Endothelial cell (in vitro differentiated cells): Measurements from ENCODE around the gene ATP5MC3. TPM values are rescaled to one million over a fixed set of nuclear protein-coding genes. Genes with fewer than 3 reads are reported as not detected.
A peak's percentile ranks its signal among the peaks of the same experiment; 100 is the strongest.
"Not testable (repeated sequence)": the region's sequence is repeated elsewhere in the genome, so short reads cannot be mapped to it uniquely, and the experiment has no call there.

ENCODE experiments used
- DNase-seq: peaks from one replicate; pipeline ENCODE4 v3.0.0; 2021; ENCODE audit warnings: low spot score
- H3K27ac Mint-ChIP-seq: one replicate; pipeline ENCODE4 v1.8.0; 2021; ENCODE audit warnings: mixed read lengths, inconsistent platforms; ENCODE audit not compliant: unreplicated experiment
- H3K27me3 Mint-ChIP-seq: one replicate; pipeline ENCODE4 v1.8.0; 2021; ENCODE audit warnings: mild to moderate bottlenecking, moderate library complexity, mixed read lengths, inconsistent platforms; ENCODE audit not compliant: unreplicated experiment
- H3K36me3 Mint-ChIP-seq: one replicate; pipeline ENCODE4 v1.8.0; 2021; ENCODE audit warnings: mild to moderate bottlenecking, low read depth, mixed read lengths, inconsistent platforms; ENCODE audit not compliant: unreplicated experiment
- H3K4me1 Mint-ChIP-seq: one replicate; pipeline ENCODE4 v1.8.0; 2021; ENCODE audit warnings: mild to moderate bottlenecking, mixed read lengths, inconsistent platforms; ENCODE audit not compliant: unreplicated experiment
- H3K4me3 Mint-ChIP-seq: one replicate; pipeline ENCODE4 v1.8.0; 2021; ENCODE audit warnings: mild to moderate bottlenecking, mixed read lengths, inconsistent platforms; ENCODE audit not compliant: unreplicated experiment
- H3K9me3 Mint-ChIP-seq: one replicate; pipeline ENCODE4 v1.8.0; 2021; ENCODE audit warnings: mixed read lengths, inconsistent platforms; ENCODE audit not compliant: unreplicated experiment
- CTCF ChIP-seq: fragments of 200-600 bp; sonication (generic); IDR thresholded peaks from one replicate; pipeline ENCODE4 v1.5.0; 2021; ENCODE audit warnings: antibody characterized with exemption; ENCODE audit not compliant: unreplicated experiment
- long read RNA-seq: library from polyadenylated mRNA; unstranded; transcript quantifications from one replicate; pipeline ENCODE4 v2.0.0, GENCODE V29; 2020; ENCODE audit not compliant: unreplicated experiment
- total RNA-seq: library from RNA; stranded (reverse); fragmentation: NEBNext Ultra II Directional; extraction: Animal tissue kit (Norgen Biotek cat#: 25700); gene quantifications from one replicate; pipeline ENCODE4 v1.2.1, GENCODE V29; 2021; ENCODE audit not compliant: unreplicated experiment

ATP5MC3 gene
- 207 TPM for total RNA-seq
- long read RNA-seq, full-length matches to known transcripts = 256 of 262 reads
- long read RNA-seq, partial matches to known transcripts = 0 of 262 reads
- long read RNA-seq, other reads (novel, unspliced or antisense) = 6 of 262 reads

- Mint-ChIP-seq H3K27me3 (peaks cover 8% of the 10 kb centered on the region), H3K27ac (peak within 1 kb of the TSS; percentile 87)
Observed at GRCh38 chr2:175181104-175181876, at the start of gene ATP5MC3. TSS of gene ATP5MC3 (minus strand) at chr2:175181710. CDS start at chr2:175181393, 317 bp downstream.

GRCh38 chr2:175228601-175229000 lies 47.1 kb upstream of the ATP5MC3 start:
- H3K4me1 Mint-ChIP-seq, H3K36me3 Mint-ChIP-seq, H3K27me3 Mint-ChIP-seq, H3K27ac Mint-ChIP-seq, DNase-seq, H3K9me3 Mint-ChIP-seq, H3K4me3 Mint-ChIP-seq: not testable (repeated sequence)

More at GRCh38 chr2:175181104-175181876, at the start of gene ATP5MC3:
- H3K9me3 Mint-ChIP-seq = no peaks in the 10 kb centered on the region
- DNase-seq = peak; percentile 83
- H3K36me3 Mint-ChIP-seq = peaks cover 12% of the 10 kb centered on the region
- H3K4me3 Mint-ChIP-seq = peak within 1 kb of the TSS; percentile 97
- no peak for TF ChIP-seq CTCF
- H3K4me1 Mint-ChIP-seq = peaks cover 16% of the 10 kb centered on the region

- no peak for TF ChIP-seq CTCF
- Mint-ChIP-seq H3K27ac (no peak overlapping the region), H3K9me3 (no peaks in the 10 kb centered on the region)
Observed at GRCh38 chr2:175228179-175228578, 46.7 kb upstream of the ATP5MC3 start.

GRCh38 chr2:175227393-175227792 lies 45.9 kb upstream of the ATP5MC3 start:
- DNase-seq = no peak
- peaks cover 2% of the 10 kb centered on the region for H3K27me3 Mint-ChIP-seq
- no peak for TF ChIP-seq CTCF
- H3K4me3 Mint-ChIP-seq = no peak overlapping the region
- H3K4me1 Mint-ChIP-seq = no peaks in the 10 kb centered on the region
- no peaks in the 10 kb centered on the region for H3K9me3 Mint-ChIP-seq
- no peaks in the 10 kb centered on the region for H3K36me3 Mint-ChIP-seq
- H3K27ac Mint-ChIP-seq = no peak overlapping the region

More at GRCh38 chr2:175228179-175228578, 46.7 kb upstream of the ATP5MC3 start:
- no peaks in the 10 kb centered on the region for H3K4me1 Mint-ChIP-seq
- no peaks in the 10 kb centered on the region for H3K27me3 Mint-ChIP-seq
- no peak overlapping the region for H3K4me3 Mint-ChIP-seq
- no peak for DNase-seq
- no peaks in the 10 kb centered on the region for H3K36me3 Mint-ChIP-seq

- H3K4me1 Mint-ChIP-seq = no peaks in the 10 kb centered on the region
- peaks cover 2% of the 10 kb centered on the region for H3K27me3 Mint-ChIP-seq
- H3K9me3 Mint-ChIP-seq = no peaks in the 10 kb centered on the region
- TF ChIP-seq CTCF = no peak
- no peak for DNase-seq
- no peaks in the 10 kb centered on the region for H3K36me3 Mint-ChIP-seq
- no peak overlapping the region for H3K4me3 Mint-ChIP-seq
- H3K27ac Mint-ChIP-seq = no peak overlapping the region
Observed at GRCh38 chr2:175220075-175220474, 38.6 kb upstream of the ATP5MC3 start.
